WERI-Rb-1 (cell line): ENCODE data around the gene MRPL32.

Experiments used
- DNase-seq: peaks from one replicate; pipeline ENCODE4 v3.0.0-alpha.2; 2020
- H3K27ac ChIP-seq: fragments of 250-450 bp; sonication (Bioruptor Pico); 2 replicates; pipeline ENCODE4 v1.5.1; 2020; ENCODE audit warnings: mild to moderate bottlenecking, moderate library complexity
- H3K27me3 ChIP-seq: fragments of 250-450 bp; sonication (Bioruptor Pico); 2 replicates; pipeline ENCODE4 v1.5.1; 2021; ENCODE audit warnings: mild to moderate bottlenecking, low read depth, moderate library complexity; ENCODE audit not compliant: insufficient read depth, severe bottlenecking
- H3K36me3 ChIP-seq: fragments of 250-450 bp; sonication (Bioruptor Pico); 2 replicates; pipeline ENCODE4 v1.5.1; 2020; ENCODE audit warnings: mild to moderate bottlenecking, moderate library complexity
- H3K4me3 ChIP-seq: 2 replicates; pipeline ENCODE4 v1.5.1; 2011; ENCODE audit warnings: low read depth, mild to moderate bottlenecking, control low read depth, low read length
- H3K9me3 ChIP-seq: fragments of 250-450 bp; sonication (Bioruptor Pico); 2 replicates; pipeline ENCODE4 v1.5.1; 2021; ENCODE audit warnings: mild to moderate bottlenecking, moderate library complexity; ENCODE audit not compliant: severe bottlenecking
- TF ChIP-seq, protein P1 (sequence below): IDR thresholded peaks from 2 replicates; pipeline ENCODE4 v1.5.1; 2011; ENCODE audit warnings: low read depth, mild to moderate bottlenecking, control low read depth, inconsistent platforms, low read length

MRPL32 gene

DNA sequence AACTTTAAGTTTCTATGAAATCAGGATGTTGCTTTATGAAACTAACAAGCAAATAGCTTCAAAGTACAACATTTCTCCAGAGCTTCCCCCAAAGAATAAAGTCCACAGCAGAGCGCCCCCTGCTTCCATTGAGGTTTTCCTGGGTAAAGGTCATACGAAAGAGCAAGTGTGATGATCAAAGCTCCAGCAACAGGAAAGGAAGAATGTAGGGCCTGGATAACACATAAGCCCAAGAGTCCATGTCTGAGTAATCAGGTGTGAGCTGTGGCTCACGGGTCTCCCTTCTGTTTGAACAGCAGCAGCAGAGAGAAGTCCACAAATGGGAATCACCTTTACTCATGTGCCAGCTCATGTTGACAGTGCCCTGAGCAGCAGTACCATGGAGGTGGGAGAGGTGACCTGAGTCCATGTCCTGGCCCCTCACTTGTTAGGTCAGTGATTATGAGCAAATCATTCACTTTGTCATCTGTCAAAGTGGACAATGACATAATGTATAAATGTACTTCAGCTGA lies 50.5 kb downstream of the MRPL32 start:
- DNase-seq, result no peak
- no peak overlapping the region for H3K4me3 ChIP-seq
- no peaks in the 10 kb centered on the region for H3K36me3 ChIP-seq
- H3K9me3 ChIP-seq, result peaks cover 8% of the 10 kb centered on the region
- H3K27ac ChIP-seq, result no peak overlapping the region
- no peaks in the 10 kb centered on the region for H3K27me3 ChIP-seq
- TF ChIP-seq, protein P1, sequence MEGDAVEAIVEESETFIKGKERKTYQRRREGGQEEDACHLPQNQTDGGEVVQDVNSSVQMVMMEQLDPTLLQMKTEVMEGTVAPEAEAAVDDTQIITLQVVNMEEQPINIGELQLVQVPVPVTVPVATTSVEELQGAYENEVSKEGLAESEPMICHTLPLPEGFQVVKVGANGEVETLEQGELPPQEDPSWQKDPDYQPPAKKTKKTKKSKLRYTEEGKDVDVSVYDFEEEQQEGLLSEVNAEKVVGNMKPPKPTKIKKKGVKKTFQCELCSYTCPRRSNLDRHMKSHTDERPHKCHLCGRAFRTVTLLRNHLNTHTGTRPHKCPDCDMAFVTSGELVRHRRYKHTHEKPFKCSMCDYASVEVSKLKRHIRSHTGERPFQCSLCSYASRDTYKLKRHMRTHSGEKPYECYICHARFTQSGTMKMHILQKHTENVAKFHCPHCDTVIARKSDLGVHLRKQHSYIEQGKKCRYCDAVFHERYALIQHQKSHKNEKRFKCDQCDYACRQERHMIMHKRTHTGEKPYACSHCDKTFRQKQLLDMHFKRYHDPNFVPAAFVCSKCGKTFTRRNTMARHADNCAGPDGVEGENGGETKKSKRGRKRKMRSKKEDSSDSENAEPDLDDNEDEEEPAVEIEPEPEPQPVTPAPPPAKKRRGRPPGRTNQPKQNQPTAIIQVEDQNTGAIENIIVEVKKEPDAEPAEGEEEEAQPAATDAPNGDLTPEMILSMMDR, result no peak

DNA sequence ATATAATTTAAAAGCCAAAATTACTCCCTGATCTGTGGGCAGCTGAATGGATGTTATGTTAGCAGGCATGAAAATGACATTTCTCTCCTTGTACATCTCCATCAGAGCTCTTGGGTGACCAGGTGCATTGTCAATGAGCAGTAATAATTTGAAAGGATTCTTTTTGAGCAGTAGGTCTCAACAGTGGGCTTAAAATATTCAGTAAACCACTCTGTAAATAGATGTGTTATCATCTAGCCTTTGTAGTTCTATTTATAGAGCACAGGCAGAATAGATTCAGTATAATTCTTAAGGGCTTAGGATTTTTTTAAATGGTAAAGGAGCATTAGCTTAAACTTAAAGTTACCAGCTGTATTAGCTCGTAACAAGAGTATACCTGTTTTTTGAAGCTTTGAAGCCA lies 52.0 kb downstream of the MRPL32 start:
- DNase-seq, result no peak
- H3K27ac ChIP-seq, result no peak overlapping the region
- H3K4me3 ChIP-seq, result no peak overlapping the region
- TF ChIP-seq, protein P1, result no peak
- no peaks in the 10 kb centered on the region for H3K27me3 ChIP-seq
- H3K36me3 ChIP-seq, result no peaks in the 10 kb centered on the region
- H3K9me3 ChIP-seq, result peaks cover 8% of the 10 kb centered on the region

DNA sequence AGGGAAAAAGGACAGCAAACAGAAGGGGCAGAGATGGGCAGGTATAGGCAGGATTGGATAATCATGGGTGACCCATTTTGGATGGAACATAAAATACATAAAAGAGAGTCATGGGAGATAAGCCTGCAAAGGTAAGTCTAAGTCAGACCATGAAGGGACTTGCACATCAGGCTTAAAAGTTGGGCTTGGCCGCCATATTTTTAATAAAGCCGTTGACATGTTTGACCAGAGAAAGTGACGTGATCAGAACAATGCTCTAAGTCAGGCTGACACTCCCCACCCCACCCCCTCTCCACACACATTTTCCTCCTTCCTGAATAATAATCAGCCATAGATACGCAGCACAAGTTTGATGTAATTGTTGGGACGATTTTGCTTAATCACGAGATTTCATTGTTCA lies 54.0 kb downstream of the MRPL32 start:
- Histone ChIP-seq H3K27me3 (no peaks in the 10 kb centered on the region), H3K27ac (no peak overlapping the region), H3K36me3 (no peaks in the 10 kb centered on the region), H3K4me3 (no peak overlapping the region), H3K9me3 (peaks cover 8% of the 10 kb centered on the region)
- TF ChIP-seq, protein P1, result no peak
- no peak for DNase-seq

DNA sequence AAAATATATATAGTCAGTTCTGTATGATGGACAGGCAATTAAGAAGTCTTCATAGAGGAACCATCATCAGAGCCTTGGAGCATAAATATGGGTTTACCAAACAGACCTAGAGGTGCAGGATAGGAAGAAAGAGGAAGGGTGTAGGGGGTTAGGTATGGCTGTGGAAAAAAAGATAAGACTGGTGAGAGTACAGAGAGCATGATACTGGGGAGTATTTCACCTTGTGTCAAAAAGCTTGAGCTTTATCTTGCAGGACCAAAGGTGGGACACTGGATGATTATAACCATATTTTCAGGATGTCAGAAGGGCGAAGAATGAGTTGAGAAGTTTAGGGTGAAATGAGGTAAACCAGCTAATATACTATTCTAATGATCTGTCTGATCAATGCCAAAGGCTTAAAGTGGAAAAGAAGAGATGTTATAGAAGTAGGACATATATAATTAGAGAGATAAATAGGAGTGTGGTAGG lies 54.6 kb downstream of the MRPL32 start:
- peaks cover 8% of the 10 kb centered on the region for H3K9me3 ChIP-seq
- no peak for DNase-seq
- no peaks in the 10 kb centered on the region for H3K36me3 ChIP-seq
- H3K27me3 ChIP-seq, result no peaks in the 10 kb centered on the region
- no peak overlapping the region for H3K27ac ChIP-seq
- TF ChIP-seq, protein P1, result no peak
- no peak overlapping the region for H3K4me3 ChIP-seq
